Gastroesophageal sphincter (tissue), 3 donors: ENCODE data around the gene SHISA7.

Experiments used
- EP300 ChIP-seq: sonication (generic); formaldehyde crosslinking; IDR thresholded peaks from one replicate; pipeline ENCODE4 v1.6.1; 2017; ENCODE audit warnings: antibody characterized with exemption, mild to moderate bottlenecking
- POLR2A ChIP-seq, 2 donors: fragments of 450-650 bp; IDR thresholded peaks; one replicate each; pipeline ENCODE4 v1.6.1; 2017; ENCODE audit warnings: antibody characterized with exemption in 2 of 2, mild to moderate bottlenecking in 2 of 2, moderate library complexity in 1 of 2
- TF ChIP-seq, protein P1 (sequence below), 4 experiments: fragments of 200-600 bp in 2 of 4; fragments of 450-650 bp in 2 of 4; sonication (generic) in 1 of 4; IDR thresholded peaks; one replicate each; pipeline ENCODE4 v1.5.1; 2017 to 2019; ENCODE audit warnings: antibody characterized with exemption in 4 of 4, mild to moderate bottlenecking in 2 of 4, moderate library complexity in 2 of 4

GRCh38 chr19:55406091-55406825, 36.8 kb downstream of the SHISA7 start:
- TF ChIP-seq, protein P1, sequence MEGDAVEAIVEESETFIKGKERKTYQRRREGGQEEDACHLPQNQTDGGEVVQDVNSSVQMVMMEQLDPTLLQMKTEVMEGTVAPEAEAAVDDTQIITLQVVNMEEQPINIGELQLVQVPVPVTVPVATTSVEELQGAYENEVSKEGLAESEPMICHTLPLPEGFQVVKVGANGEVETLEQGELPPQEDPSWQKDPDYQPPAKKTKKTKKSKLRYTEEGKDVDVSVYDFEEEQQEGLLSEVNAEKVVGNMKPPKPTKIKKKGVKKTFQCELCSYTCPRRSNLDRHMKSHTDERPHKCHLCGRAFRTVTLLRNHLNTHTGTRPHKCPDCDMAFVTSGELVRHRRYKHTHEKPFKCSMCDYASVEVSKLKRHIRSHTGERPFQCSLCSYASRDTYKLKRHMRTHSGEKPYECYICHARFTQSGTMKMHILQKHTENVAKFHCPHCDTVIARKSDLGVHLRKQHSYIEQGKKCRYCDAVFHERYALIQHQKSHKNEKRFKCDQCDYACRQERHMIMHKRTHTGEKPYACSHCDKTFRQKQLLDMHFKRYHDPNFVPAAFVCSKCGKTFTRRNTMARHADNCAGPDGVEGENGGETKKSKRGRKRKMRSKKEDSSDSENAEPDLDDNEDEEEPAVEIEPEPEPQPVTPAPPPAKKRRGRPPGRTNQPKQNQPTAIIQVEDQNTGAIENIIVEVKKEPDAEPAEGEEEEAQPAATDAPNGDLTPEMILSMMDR (IDR thresholded peaks at IDR 0.05): no peak
- TF ChIP-seq POLR2A (IDR thresholded peaks at IDR 0.05) (no peak), EP300 (no peak)
